Ecto neural progenitor cell (in vitro differentiated cells): Measurements from ENCODE around the gene PFKP.
"Not testable (repeated sequence)": the region's sequence is repeated elsewhere in the genome, so short reads cannot be mapped to it uniquely, and the experiment has no call there.

ENCODE experiments used
- DNase-seq: peaks from one replicate; pipeline ENCODE4 v3.0.0-alpha.2; 2018; ENCODE audit warnings: low spot score

Gene PFKP

GRCh38 chr10:3098689-3099088, 31.3 kb downstream of the PFKP start:
- no peak for DNase-seq

GRCh38 chr10:3099291-3100092, 32.1 kb downstream of the PFKP start:
- DNase-seq, result no peak

GRCh38 chr10:3100093-3100792, 32.9 kb downstream of the PFKP start:
- no peak for DNase-seq

- DNase-seq, result no peak
These were observed 33.7 kb downstream of the PFKP start for GRCh38 chr10:3100856-3101640.

GRCh38 chr10:3102720-3103427, 35.5 kb downstream of the PFKP start:
- no peak for DNase-seq

- no peak for DNase-seq
These were observed 36.3 kb downstream of the PFKP start for GRCh38 chr10:3103646-3104045.

- DNase-seq, result no peak
These were observed 37.0 kb downstream of the PFKP start for GRCh38 chr10:3104251-3104918.

- DNase-seq, result no peak
These were observed 37.8 kb downstream of the PFKP start for GRCh38 chr10:3105166-3105565.

GRCh38 chr10:3105905-3106304, 38.6 kb downstream of the PFKP start:
- no peak for DNase-seq

GRCh38 chr10:3106328-3106727, 39.0 kb downstream of the PFKP start:
- DNase-seq, result not testable (repeated sequence)

- no peak for DNase-seq
These were observed 39.6 kb downstream of the PFKP start for GRCh38 chr10:3106928-3107425.

GRCh38 chr10:3107426-3107961, 40.1 kb downstream of the PFKP start:
- DNase-seq, result no peak

- no peak for DNase-seq
These were observed 40.7 kb downstream of the PFKP start for GRCh38 chr10:3108033-3108432.

GRCh38 chr10:3108575-3109105, 41.3 kb downstream of the PFKP start:
- no peak for DNase-seq

GRCh38 chr10:3109196-3109595, 41.8 kb downstream of the PFKP start:
- DNase-seq, result no peak

- DNase-seq, result no peak
These were observed 42.3 kb downstream of the PFKP start for GRCh38 chr10:3109633-3110032.

- DNase-seq, result no peak
These were observed 43.7 kb downstream of the PFKP start for GRCh38 chr10:3110782-3111620.

GRCh38 chr10:3111621-3112163, 44.3 kb downstream of the PFKP start:
- DNase-seq, result no peak

- DNase-seq, result no peak
These were observed 46.0 kb downstream of the PFKP start for GRCh38 chr10:3113343-3113720.

GRCh38 chr10:3115685-3116084, 48.3 kb downstream of the PFKP start:
- no peak for DNase-seq
